Measurements from ENCODE around the gene EBPL.

- TF ChIP-seq CTCF (IDR thresholded peaks at IDR 0.05) (no peak), POLR2A (IDR thresholded peaks at IDR 0.05) (no peak), EP300 (IDR thresholded peaks at IDR 0.05) (no peak)
Measured at GRCh38 chr13:49635599-49636433, 55.5 kb downstream of the EBPL start.
